HepG2 (cell line): ENCODE results near the gene C1orf21.

Source experiments
- ARNT ChIP-seq: fragments of 450-650 bp; IDR thresholded peaks from 2 replicates; pipeline ENCODE4 v1.6.1; 2017
- CTCF ChIP-seq: sonication (generic); formaldehyde crosslinking; IDR thresholded peaks from 2 replicates; pipeline ENCODE4 v1.5.0; 2020; ENCODE audit warnings: mild to moderate bottlenecking, missing genetic modification reagents, moderate library complexity
- DNMT1 ChIP-seq: sonication (generic); formaldehyde crosslinking; IDR thresholded peaks from 2 replicates; pipeline ENCODE4 v1.5.1; 2020; ENCODE audit warnings: mild to moderate bottlenecking, missing genetic modification reagents
- EP300 ChIP-seq, 3 experiments: sonication (generic) in 1 of 3; formaldehyde crosslinking in 1 of 3; IDR thresholded peaks; 2 replicates each; pipeline versions ENCODE4 v1.5.1 to v1.6.1; 2011 to 2020; ENCODE audit warnings: low read depth in 2 of 3, low read length in 2 of 3, borderline replicate concordance in 1 of 3, improper control_type of control experiment in 1 of 3, mild to moderate bottlenecking in 1 of 3, missing genetic modification reagents in 1 of 3, moderate library complexity in 1 of 3
- GTF3A ChIP-seq: sonication (generic); formaldehyde crosslinking; conservative IDR thresholded peaks from 2 replicates; pipeline ENCODE4 v1.4.0; 2020; ENCODE audit warnings: mild to moderate bottlenecking, missing genetic modification reagents
- JUND ChIP-seq: sonication (generic); formaldehyde crosslinking; IDR thresholded peaks from 2 replicates; pipeline ENCODE4 v1.8.0; 2022; ENCODE audit warnings: mild to moderate bottlenecking, missing genetic modification reagents
- MYC ChIP-seq: sonication (generic); formaldehyde crosslinking; IDR thresholded peaks from 2 replicates; pipeline ENCODE4 v1.9.0; 2021; ENCODE audit warnings: missing genetic modification reagents, borderline replicate concordance
- NR3C1 ChIP-seq: sonication (generic); formaldehyde crosslinking; IDR thresholded peaks from 2 replicates; pipeline ENCODE4 v1.4.0; 2020; ENCODE audit warnings: missing genetic modification reagents
- PCBP1 ChIP-seq: fragments of 200-400 bp; formaldehyde crosslinking; IDR thresholded peaks from 2 replicates; pipeline ENCODE4 v1.6.1; 2017; ENCODE audit warnings: mild to moderate bottlenecking, low read depth, low read length, borderline replicate concordance
- POLR2A ChIP-seq, 2 experiments: IDR thresholded peaks; 2 replicates each; pipeline ENCODE4 v1.6.1; 2011; ENCODE audit warnings: low read depth in 2 of 2, low read length in 2 of 2, mild to moderate bottlenecking in 1 of 2, moderate library complexity in 1 of 2; ENCODE audit not compliant: insufficient read depth in 1 of 2
- USF2 ChIP-seq, 2 experiments: sonication (generic) in 1 of 2; formaldehyde crosslinking in 1 of 2; IDR thresholded peaks; 2 replicates each; pipeline versions ENCODE4 v1.5.1 to v1.6.1; 2011 to 2020; ENCODE audit warnings: borderline replicate concordance in 1 of 2, low read depth in 1 of 2, low read length in 1 of 2, mild to moderate bottlenecking in 1 of 2, missing genetic modification reagents in 1 of 2, moderate library complexity in 1 of 2
- ZNF317 ChIP-seq: sonication (generic); formaldehyde crosslinking; IDR thresholded peaks from 2 replicates; pipeline ENCODE4 v1.5.0; 2020; ENCODE audit warnings: mild to moderate bottlenecking, missing genetic modification reagents
- ZNF646 ChIP-seq: sonication (generic); formaldehyde crosslinking; IDR thresholded peaks from 2 replicates; pipeline ENCODE4 v1.9.0; 2021; ENCODE audit warnings: mild to moderate bottlenecking, missing genetic modification reagents

DNA sequence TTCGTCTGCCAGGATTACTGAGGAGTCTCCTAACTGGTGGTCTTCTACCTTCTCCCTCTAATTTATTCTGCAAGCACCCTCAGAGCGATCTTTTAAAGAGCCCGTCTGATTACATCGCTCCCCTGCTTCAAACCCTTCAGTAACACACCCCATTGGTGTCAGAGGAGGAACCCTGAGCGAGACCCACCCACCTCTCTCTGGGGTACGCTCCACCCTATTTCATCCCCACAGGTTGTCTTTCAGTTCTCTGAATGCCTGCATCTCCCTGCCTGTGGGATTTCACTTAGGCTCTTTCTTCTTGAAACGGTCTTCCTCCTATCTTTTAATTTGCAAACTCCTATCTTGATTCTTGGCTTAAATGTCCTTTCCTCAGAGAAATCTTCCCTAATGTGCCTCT, 39.4 kb downstream of the C1orf21 start:
- no peak for TF ChIP-seq ZNF317
- no peak for TF ChIP-seq CTCF
- no peak for TF ChIP-seq USF2 (IDR thresholded peaks at IDR 0.05; ENCODE audit: low read depth, low read length)
- TF ChIP-seq USF2 (CRISPR knock-in tag; IDR thresholded peaks at IDR 0.05; ENCODE audit: borderline replicate concordance) = no peak
- no peak for TF ChIP-seq POLR2A (IDR thresholded peaks at IDR 0.05; ENCODE audit: insufficient read depth in 1 of 2, low read depth in 2 of 2, low read length in 2 of 2)
- TF ChIP-seq PCBP1 = no peak
- no peak for TF ChIP-seq GTF3A (CRISPR knock-in tag)
- TF ChIP-seq JUND (CRISPR knock-in tag) = no peak
- TF ChIP-seq DNMT1 (CRISPR knock-in tag) = no peak
- TF ChIP-seq NR3C1 (CRISPR knock-in tag) = no peak
- TF ChIP-seq ZNF646 (CRISPR knock-in tag) = no peak
- TF ChIP-seq MYC (CRISPR knock-in tag) = no peak
- TF ChIP-seq EP300 (IDR thresholded peaks at IDR 0.05; ENCODE audit: low read depth in 2 of 2, low read length in 2 of 2) = no peak
- no peak for TF ChIP-seq EP300 (CRISPR knock-in tag; IDR thresholded peaks at IDR 0.05; ENCODE audit: borderline replicate concordance)
- no peak for TF ChIP-seq ARNT
